Measurements from ENCODE around the gene PKDCC. TPM values are rescaled to one million over a fixed set of nuclear protein-coding genes. Genes with fewer than 3 reads are reported as not detected.

The PKDCC gene
- total RNA-seq, 1 donor from 2014 or later: not detected

GRCh38 chr2:42087137-42087856, 39.5 kb downstream of the PKDCC start:
- ChIA-PET POLR2A (interaction anchor here (0.7 kb wide), 1 partner anchor 218 kb away, joined by 3 read pairs; no protein-coding TSS in a partner anchor), CTCF (interaction anchor here (0.6 to 12.3 kb wide), 20 partner anchors 8 to 274 kb away, joined by 3 to 312 read pairs (median 3); no protein-coding TSS in a partner anchor)
- ATAC-seq (ENCODE audit: low read depth) (no peak), DNase-seq (no peak)
- intact Hi-C loops (cut with micrococcal nuclease): loop anchor here (10.0 kb wide), 1 partner anchor 132 kb away; no protein-coding TSS in a partner anchor
- Mint-ChIP-seq H3K27ac (no peak overlapping the region), H3K4me1 (peaks cover 5% of the 10 kb centered on the region), H3K27me3 (peaks cover 8% of the 10 kb centered on the region), H3K36me3 (ENCODE audit: low read depth) (no peaks in the 10 kb centered on the region), H3K9me3 (no peaks in the 10 kb centered on the region), H3K4me3 (no peak overlapping the region)
- TF ChIP-seq, protein P1, sequence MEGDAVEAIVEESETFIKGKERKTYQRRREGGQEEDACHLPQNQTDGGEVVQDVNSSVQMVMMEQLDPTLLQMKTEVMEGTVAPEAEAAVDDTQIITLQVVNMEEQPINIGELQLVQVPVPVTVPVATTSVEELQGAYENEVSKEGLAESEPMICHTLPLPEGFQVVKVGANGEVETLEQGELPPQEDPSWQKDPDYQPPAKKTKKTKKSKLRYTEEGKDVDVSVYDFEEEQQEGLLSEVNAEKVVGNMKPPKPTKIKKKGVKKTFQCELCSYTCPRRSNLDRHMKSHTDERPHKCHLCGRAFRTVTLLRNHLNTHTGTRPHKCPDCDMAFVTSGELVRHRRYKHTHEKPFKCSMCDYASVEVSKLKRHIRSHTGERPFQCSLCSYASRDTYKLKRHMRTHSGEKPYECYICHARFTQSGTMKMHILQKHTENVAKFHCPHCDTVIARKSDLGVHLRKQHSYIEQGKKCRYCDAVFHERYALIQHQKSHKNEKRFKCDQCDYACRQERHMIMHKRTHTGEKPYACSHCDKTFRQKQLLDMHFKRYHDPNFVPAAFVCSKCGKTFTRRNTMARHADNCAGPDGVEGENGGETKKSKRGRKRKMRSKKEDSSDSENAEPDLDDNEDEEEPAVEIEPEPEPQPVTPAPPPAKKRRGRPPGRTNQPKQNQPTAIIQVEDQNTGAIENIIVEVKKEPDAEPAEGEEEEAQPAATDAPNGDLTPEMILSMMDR (IDR thresholded peaks at IDR 0.05): no peak

GRCh38 chr2:42087857-42088195, 40.0 kb downstream of the PKDCC start:
- H3K36me3 Mint-ChIP-seq (ENCODE audit: low read depth): no peaks in the 10 kb centered on the region
- intact Hi-C loops (cut with micrococcal nuclease): loop anchor here (10.0 kb wide), 1 partner anchor 133 kb away; no protein-coding TSS in a partner anchor
- ATAC-seq (ENCODE audit: low read depth): no peak
- ChIA-PET POLR2A (interaction anchor here (0.7 kb wide), 1 partner anchor 219 kb away, joined by 3 read pairs; no protein-coding TSS in a partner anchor), CTCF (interaction anchor here (0.6 to 12.3 kb wide), 14 partner anchors 8 to 274 kb away, joined by 3 to 312 read pairs (median 4); no protein-coding TSS in a partner anchor)
- H3K9me3 Mint-ChIP-seq: no peaks in the 10 kb centered on the region
- H3K27me3 Mint-ChIP-seq: peaks cover 8% of the 10 kb centered on the region
- TF ChIP-seq, protein P1 (IDR thresholded peaks at IDR 0.05): no peak
- no peak overlapping the region for H3K4me3 Mint-ChIP-seq
- peaks cover 5% of the 10 kb centered on the region for H3K4me1 Mint-ChIP-seq
- DNase-seq: no peak
- no peak overlapping the region for H3K27ac Mint-ChIP-seq

GRCh38 chr2:42089340-42089925, 41.6 kb downstream of the PKDCC start:
- DNase-seq (peak; percentile 52), ATAC-seq (ENCODE audit: low read depth) (peak; percentile 82)
- Mint-ChIP-seq H3K4me1 (peaks cover 5% of the 10 kb centered on the region), H3K36me3 (ENCODE audit: low read depth) (no peaks in the 10 kb centered on the region), H3K27me3 (peaks cover 8% of the 10 kb centered on the region), H3K9me3 (no peaks in the 10 kb centered on the region), H3K4me3 (no peak overlapping the region), H3K27ac (no peak overlapping the region)
- intact Hi-C loops (cut with micrococcal nuclease): loop anchor here (10.0 kb wide), 1 partner anchor 135 kb away; no protein-coding TSS in a partner anchor
- ChIA-PET POLR2A (no interaction called here), CTCF (interaction anchor here (0.7 to 12.3 kb wide), 4 partner anchors 111 to 248 kb away, joined by 3 to 312 read pairs (median 6); no protein-coding TSS in a partner anchor)
- TF ChIP-seq, protein P1 (IDR thresholded peaks at IDR 0.05): no peak

DNA sequence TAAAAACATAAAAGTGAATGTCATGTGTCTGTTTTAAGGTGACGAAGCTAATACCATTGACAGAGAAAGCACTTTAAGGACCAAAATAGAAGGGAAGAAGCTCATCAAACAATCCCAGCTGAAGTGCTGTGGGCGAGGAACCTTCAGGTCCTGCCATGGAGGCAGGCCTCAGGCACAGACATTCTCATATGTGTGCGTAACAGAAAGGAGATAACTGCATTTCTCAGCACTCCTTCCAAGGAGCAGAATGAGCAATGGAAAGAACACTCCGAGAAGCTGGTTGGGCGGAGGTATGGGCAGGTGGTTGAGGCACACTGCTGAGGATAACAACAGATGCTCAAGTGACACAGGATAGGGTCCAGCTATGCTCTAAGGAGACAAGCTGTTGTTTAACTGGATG, 42.4 kb downstream of the PKDCC start:
- Mint-ChIP-seq H3K4me3 (no peak overlapping the region), H3K36me3 (ENCODE audit: low read depth) (no peaks in the 10 kb centered on the region), H3K27ac (no peak overlapping the region), H3K27me3 (peaks cover 8% of the 10 kb centered on the region), H3K9me3 (no peaks in the 10 kb centered on the region), H3K4me1 (peaks cover 5% of the 10 kb centered on the region)
- ATAC-seq (ENCODE audit: low read depth) (no peak), DNase-seq (no peak)
- TF ChIP-seq, protein P1 (IDR thresholded peaks at IDR 0.05): no peak
- intact Hi-C loops (cut with micrococcal nuclease): loop anchor here (10.0 kb wide), 1 partner anchor 575 kb away; no protein-coding TSS in a partner anchor
- CTCF ChIA-PET: interaction anchor here (0.8 to 12.3 kb wide), 6 partner anchors 12 to 225 kb away, joined by 3 to 312 read pairs (median 5); no protein-coding TSS in a partner anchor
- POLR2A ChIA-PET: no interaction called here

- ATAC-seq (ENCODE audit: low read depth) (no peak), DNase-seq (no peak)
- no peaks in the 10 kb centered on the region for H3K36me3 Mint-ChIP-seq (ENCODE audit: low read depth)
- H3K4me3 Mint-ChIP-seq: no peak overlapping the region
- ChIA-PET POLR2A (interaction anchor here (0.8 kb wide), 1 partner anchor 10 kb away, joined by 3 read pairs; no protein-coding TSS in a partner anchor), CTCF (interaction anchor here (1.0 to 12.3 kb wide), 8 partner anchors 105 to 238 kb away, joined by 3 to 312 read pairs (median 4); no protein-coding TSS in a partner anchor)
- no peak overlapping the region for H3K27ac Mint-ChIP-seq
- H3K9me3 Mint-ChIP-seq: no peaks in the 10 kb centered on the region
- H3K4me1 Mint-ChIP-seq: peaks cover 8% of the 10 kb centered on the region
- peaks cover 2% of the 10 kb centered on the region for H3K27me3 Mint-ChIP-seq
- TF ChIP-seq, protein P1 (IDR thresholded peaks at IDR 0.05): no peak
- intact Hi-C loops (cut with micrococcal nuclease): loop anchor here (10.0 kb wide), 1 partner anchor 573 kb away; no protein-coding TSS in a partner anchor
Observed at GRCh38 chr2:42091671-42092070, 43.9 kb downstream of the PKDCC start.

Data from activated B cell treated with CpG ODN at 0.5 μM for 24 hours (primary cell).